CD14-positive monocyte (primary cell): Measurements from ENCODE around the gene ZRANB3. TPM values are rescaled to one million over a fixed set of nuclear protein-coding genes. Genes with fewer than 3 reads are reported as not detected.
A peak's percentile ranks its signal among the peaks of the same experiment; 100 is the strongest.

Experiments
- DNase-seq, 3 donors: peaks; one replicate each; pipeline ENCODE4 v3.0.0-alpha.2; 2011 to 2022
- H2AFZ ChIP-seq: 2 replicates; pipeline ENCODE4 v1.6.0; 2012; ENCODE audit warnings: mild to moderate bottlenecking, low read depth, low read length, inconsistent platforms; ENCODE audit not compliant: insufficient read depth, poor library complexity, severe bottlenecking
- H3K27ac ChIP-seq, 2 donors: 1 replicate in 1 of 2; 2 replicates in 1 of 2; pipeline ENCODE4 v1.5.1; 2012 to 2013; ENCODE audit warnings: low read length in 2 of 2, control low read depth in 1 of 2, inconsistent platforms in 1 of 2, low read depth in 1 of 2, mild to moderate bottlenecking in 1 of 2
- H3K27me3 ChIP-seq, 2 donors: one replicate each; pipeline versions ENCODE4 v1.6.0 to v1.6.1; 2011 to 2013; ENCODE audit warnings: low read length in 2 of 2; ENCODE audit not compliant: control insufficient read depth in 2 of 2, insufficient read depth in 2 of 2
- H3K36me3 ChIP-seq, 2 donors: replicated peaks in 1 of 2; 1 replicate in 1 of 2; 2 replicates in 1 of 2; pipeline versions ENCODE4 v1.5.1 to v1.6.1; 2012 to 2013; ENCODE audit warnings: low read length in 2 of 2, control low read depth in 1 of 2, inconsistent platforms in 1 of 2, mild to moderate bottlenecking in 1 of 2; ENCODE audit not compliant: insufficient read depth in 2 of 2, control insufficient read depth in 1 of 2
- H3K4me1 ChIP-seq, 2 donors: 1 replicate in 1 of 2; 2 replicates in 1 of 2; pipeline versions ENCODE4 v1.5.1 to v1.6.1; 2012 to 2013; ENCODE audit warnings: low read length in 2 of 2, control low read depth in 1 of 2, inconsistent platforms in 1 of 2, mild to moderate bottlenecking in 1 of 2, moderate library complexity in 1 of 2; ENCODE audit not compliant: insufficient read depth in 2 of 2, control insufficient read depth in 1 of 2
- H3K4me2 ChIP-seq: replicated peaks from 2 replicates; pipeline ENCODE3; 2012; ENCODE audit warnings: low read length, moderate library complexity, mild to moderate bottlenecking; ENCODE audit not compliant: poor library complexity, severe bottlenecking; ENCODE audit errors: extremely low read depth
- H3K4me3 ChIP-seq, 3 experiments: fragments of 200-600 bp in 1 of 3; sonication (generic) in 1 of 3; replicated peaks in 1 of 3; 1 replicate in 2 of 3; 2 replicates in 1 of 3; pipeline ENCODE4 v1.5.1; 2011 to 2013; ENCODE audit warnings: low read length in 3 of 3, mild to moderate bottlenecking in 3 of 3, control low read depth in 2 of 3, low read depth in 2 of 3, inconsistent platforms in 1 of 3, moderate library complexity in 1 of 3
- H3K79me2 ChIP-seq: 2 replicates; pipeline ENCODE4 v1.6.0; 2012; ENCODE audit warnings: mild to moderate bottlenecking, control low read depth, inconsistent platforms, low read length, moderate library complexity; ENCODE audit not compliant: insufficient read depth
- H3K9ac ChIP-seq: 2 replicates; pipeline ENCODE4 v1.6.0; 2017; ENCODE audit warnings: low read length, mild to moderate bottlenecking; ENCODE audit not compliant: insufficient read depth, poor library complexity, severe bottlenecking
- H3K9me3 ChIP-seq, 2 donors: replicated peaks in 1 of 2; 1 replicate in 1 of 2; 2 replicates in 1 of 2; pipeline versions ENCODE4 v1.5.1 to v1.6.1; 2012 to 2013; ENCODE audit warnings: low read length in 2 of 2, control low read depth in 1 of 2; ENCODE audit not compliant: control insufficient read depth in 1 of 2, insufficient read depth in 1 of 2
- H4K20me1 ChIP-seq: 2 replicates; pipeline ENCODE4 v1.6.0; 2012; ENCODE audit warnings: mild to moderate bottlenecking, low read length, control low read depth, moderate library complexity; ENCODE audit not compliant: insufficient read depth
- H3K27ac Mint-ChIP-seq, 7 donors: one replicate each; pipeline ENCODE4 v1.8.0; 2020; ENCODE audit warnings: mild to moderate bottlenecking in 7 of 7, mixed read lengths in 7 of 7, moderate library complexity in 6 of 7, inconsistent platforms in 2 of 7
- H3K27me3 Mint-ChIP-seq, 3 donors: one replicate each; pipeline ENCODE4 v1.8.0; 2021 to 2022; ENCODE audit warnings: low read depth in 3 of 3, mild to moderate bottlenecking in 3 of 3, mixed read lengths in 3 of 3, moderate library complexity in 3 of 3, inconsistent platforms in 1 of 3
- H3K36me3 Mint-ChIP-seq, 2 donors: one replicate each; pipeline ENCODE4 v1.8.0; 2020; ENCODE audit warnings: mixed read lengths in 2 of 2, inconsistent platforms in 1 of 2, mild to moderate bottlenecking in 1 of 2
- H3K4me1 Mint-ChIP-seq: one replicate; pipeline ENCODE4 v1.8.0; 2020; ENCODE audit warnings: mild to moderate bottlenecking, mixed read lengths
- H3K4me3 Mint-ChIP-seq, 2 donors: one replicate each; pipeline ENCODE4 v1.8.0; 2020; ENCODE audit warnings: mild to moderate bottlenecking in 2 of 2, mixed read lengths in 2 of 2, moderate library complexity in 1 of 2
- H3K9me3 Mint-ChIP-seq, 7 donors: one replicate each; pipeline ENCODE4 v1.8.0; 2020 to 2022; ENCODE audit warnings: mixed read lengths in 7 of 7, mild to moderate bottlenecking in 6 of 7, moderate library complexity in 6 of 7, inconsistent platforms in 2 of 7
- WGBS: methylation state at CpG from one replicate; pipeline ENCODE4 v1.1.5; 2013; ENCODE audit warnings: missing lambda C conversion rate; ENCODE audit not compliant: insufficient coverage; 5-methylcytosine and 5-hydroxymethylcytosine counted together
- intact Hi-C, 2 donors: fragments of 100-400 bp; cut with micrococcal nuclease; formaldehyde crosslinking; loops; one replicate each; pipeline versions ENCODE4 v1.15.0 to v1.15.1; 2023
- polyA plus RNA-seq, 3 donors: library from polyadenylated mRNA; depleted of rRNA in 1 of 3; unstranded in 2 of 3; stranded (reverse) in 1 of 3; fragments of 300-500 nt in 2 of 3; fragments of >200 nt in 1 of 3; fragmentation: Illumina TruSeq in 2 of 3; gene quantifications; 1 replicate in 2 of 3; 2 replicates in 1 of 3; pipeline ENCODE4 v1.2.3, GENCODE V29; 2012 to 2021
- TF ChIP-seq, protein P1 (sequence below): fragments of 200-600 bp; IDR thresholded peaks from one replicate; pipeline ENCODE4 v1.8.0; 2022; ENCODE audit warnings: antibody characterized with exemption, mild to moderate bottlenecking

ZRANB3 gene
- polyA plus RNA-seq, 3 donors, result 0.47 to 3.5 (median 0.64) TPM

- no peaks in the 10 kb centered on the region for H3K4me1 Mint-ChIP-seq
- no peaks in the 10 kb centered on the region for H3K9me3 ChIP-seq
- no peak overlapping the region for H3K9ac ChIP-seq
- 100% methylated on average over 1 of the region's 5 CpGs for WGBS
- H3K9me3 Mint-ChIP-seq, result peaks cover 5 to 21% (median 15%) of the 10 kb centered on the region in 7 donors
- no peak overlapping the region for H2AFZ ChIP-seq
- peaks cover 2 to 3% of the 10 kb centered on the region in 2 donors for H3K36me3 Mint-ChIP-seq
- no peaks in the 10 kb centered on the region for H3K27me3 Mint-ChIP-seq
- no peak for DNase-seq
- no peaks in the 10 kb centered on the region for H3K27me3 ChIP-seq
- H3K4me3 Mint-ChIP-seq, result no peak overlapping the region
- H3K4me1 ChIP-seq, result no peaks in the 10 kb centered on the region
- TF ChIP-seq, protein P1, sequence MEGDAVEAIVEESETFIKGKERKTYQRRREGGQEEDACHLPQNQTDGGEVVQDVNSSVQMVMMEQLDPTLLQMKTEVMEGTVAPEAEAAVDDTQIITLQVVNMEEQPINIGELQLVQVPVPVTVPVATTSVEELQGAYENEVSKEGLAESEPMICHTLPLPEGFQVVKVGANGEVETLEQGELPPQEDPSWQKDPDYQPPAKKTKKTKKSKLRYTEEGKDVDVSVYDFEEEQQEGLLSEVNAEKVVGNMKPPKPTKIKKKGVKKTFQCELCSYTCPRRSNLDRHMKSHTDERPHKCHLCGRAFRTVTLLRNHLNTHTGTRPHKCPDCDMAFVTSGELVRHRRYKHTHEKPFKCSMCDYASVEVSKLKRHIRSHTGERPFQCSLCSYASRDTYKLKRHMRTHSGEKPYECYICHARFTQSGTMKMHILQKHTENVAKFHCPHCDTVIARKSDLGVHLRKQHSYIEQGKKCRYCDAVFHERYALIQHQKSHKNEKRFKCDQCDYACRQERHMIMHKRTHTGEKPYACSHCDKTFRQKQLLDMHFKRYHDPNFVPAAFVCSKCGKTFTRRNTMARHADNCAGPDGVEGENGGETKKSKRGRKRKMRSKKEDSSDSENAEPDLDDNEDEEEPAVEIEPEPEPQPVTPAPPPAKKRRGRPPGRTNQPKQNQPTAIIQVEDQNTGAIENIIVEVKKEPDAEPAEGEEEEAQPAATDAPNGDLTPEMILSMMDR, result no peak
- intact Hi-C loops, result no loop called here
- no peaks in the 10 kb centered on the region for H4K20me1 ChIP-seq
- H3K79me2 ChIP-seq, result no peaks in the 10 kb centered on the region
- no peak overlapping the region for H3K4me2 ChIP-seq
- H3K27ac Mint-ChIP-seq, result no peak overlapping the region
- no peaks in the 10 kb centered on the region for H3K36me3 ChIP-seq
- no peak overlapping the region for H3K4me3 ChIP-seq
- no peak overlapping the region for H3K27ac ChIP-seq
Measured at GRCh38 chr2:135186054-135186453, 345.0 kb downstream of the ZRANB3 start.

GRCh38 chr2:135183822-135184221 lies 347.2 kb downstream of the ZRANB3 start:
- Histone ChIP-seq H4K20me1 (no peaks in the 10 kb centered on the region), H3K9ac (no peak overlapping the region), H3K4me2 (no peak overlapping the region), H3K4me3 (no peak overlapping the region), H3K27me3 (no peaks in the 10 kb centered on the region), H3K4me1 (no peaks in the 10 kb centered on the region), H2AFZ (no peak overlapping the region), H3K9me3 (no peaks in the 10 kb centered on the region), H3K27ac (no peak overlapping the region), H3K36me3 (no peaks in the 10 kb centered on the region), H3K79me2 (no peaks in the 10 kb centered on the region)
- Mint-ChIP-seq H3K36me3 (peaks cover 0 to 2% of the 10 kb centered on the region in 2 donors), H3K27ac (peak overlapping the region in 2 of 7 donors; percentile 4 to 57), H3K4me3 (no peak overlapping the region), H3K9me3 (peaks cover 0 to 10% (median 5%) of the 10 kb centered on the region in 7 donors), H3K27me3 (no peaks in the 10 kb centered on the region), H3K4me1 (no peaks in the 10 kb centered on the region)
- DNase-seq, result no peak
- intact Hi-C loops, result no loop called here
- TF ChIP-seq, protein P1, result no peak
- WGBS, result no CpG with 5 or more reads among the region's 1 CpG
